ENCODE data around the gene OR2S2. TPM values are rescaled to one million over a fixed set of nuclear protein-coding genes. Genes with fewer than 3 reads are reported as not detected.

OR2S2 gene
- total and polyA plus RNA-seq, 2 of the 8 experiments (the other 6 are each of a cell fraction or from before 2014, with no cell fraction given): not detected

DNA sequence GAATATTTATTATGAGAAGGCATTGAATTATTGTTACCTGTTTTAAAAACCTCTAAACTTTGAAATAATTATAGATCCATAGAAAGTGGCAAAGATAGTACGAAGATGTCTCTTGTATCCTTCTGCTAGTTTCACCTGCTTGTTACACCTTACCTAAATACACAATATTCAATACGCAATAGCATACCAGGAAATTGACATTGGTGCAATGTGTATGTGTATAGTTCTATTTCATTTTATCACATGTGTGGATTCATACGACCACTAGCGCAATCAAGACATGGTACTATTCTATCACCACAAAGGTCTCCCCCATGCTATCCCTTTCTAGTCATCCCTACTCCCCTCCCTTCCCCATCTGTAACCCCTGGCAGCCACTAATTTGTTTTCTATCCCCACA, 8.5 kb upstream of the OR2S2 start (continued):
- no peak for TF ChIP-seq SAP30 (IDR thresholded peaks at IDR 0.05; ENCODE audit: insufficient read depth, insufficient replicate concordance, low read length)

Measured in H1 (cell line).